ENCODE results near the gene FURIN.
A peak's percentile ranks its signal among the peaks of the same experiment; 100 is the strongest.

The FURIN gene

DNA sequence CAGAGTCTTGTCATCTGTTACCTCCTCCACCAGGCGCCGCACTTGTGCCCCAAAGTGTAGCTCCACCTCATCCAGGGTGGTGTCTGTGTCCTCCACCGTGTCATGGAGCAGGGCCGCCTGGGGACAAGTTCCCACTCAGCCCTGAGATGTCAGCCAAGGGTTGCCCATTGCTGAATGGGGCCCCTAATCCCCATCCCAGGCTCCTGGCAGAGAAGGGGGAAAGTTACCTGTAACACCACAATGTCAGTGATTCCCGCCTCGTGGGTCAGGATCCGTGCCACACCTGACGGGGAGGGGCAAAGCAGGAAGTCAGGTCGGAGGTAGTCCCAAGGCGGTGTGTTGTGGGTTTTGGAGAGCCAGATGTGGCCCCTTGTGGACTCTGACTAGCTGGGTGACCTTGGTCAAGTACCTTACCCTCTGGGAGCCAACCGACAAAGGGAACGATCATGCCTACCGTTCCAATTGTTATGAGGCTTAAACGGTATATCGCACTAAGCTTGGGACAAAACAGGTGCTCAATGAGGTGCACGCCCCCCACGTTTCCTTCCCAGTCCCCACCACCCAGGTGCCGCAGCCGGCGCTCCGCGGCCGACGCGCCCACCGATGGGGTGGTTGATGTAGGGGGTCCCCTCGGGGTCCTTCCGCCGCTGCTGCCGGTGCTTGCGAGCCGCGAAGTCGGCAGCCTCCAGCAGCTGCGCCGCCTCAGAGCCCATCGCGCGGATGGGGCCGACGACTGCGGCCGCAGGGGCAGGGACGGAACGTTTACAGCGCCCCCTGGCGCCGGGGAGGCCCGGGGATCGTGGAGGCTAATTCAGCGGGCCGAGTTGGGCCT lies 63.7 kb downstream of the FURIN start, which contains the start of gene HDDC3 (continued):
- peak; percentile 74 for TF ChIP-seq ZBTB10 (tag by site-specific recombination; IDR thresholded peaks at IDR 0.05)
- peak; percentile 70 for TF ChIP-seq SP3 (tag by site-specific recombination; IDR thresholded peaks at IDR 0.05)
- TF ChIP-seq, protein P1, sequence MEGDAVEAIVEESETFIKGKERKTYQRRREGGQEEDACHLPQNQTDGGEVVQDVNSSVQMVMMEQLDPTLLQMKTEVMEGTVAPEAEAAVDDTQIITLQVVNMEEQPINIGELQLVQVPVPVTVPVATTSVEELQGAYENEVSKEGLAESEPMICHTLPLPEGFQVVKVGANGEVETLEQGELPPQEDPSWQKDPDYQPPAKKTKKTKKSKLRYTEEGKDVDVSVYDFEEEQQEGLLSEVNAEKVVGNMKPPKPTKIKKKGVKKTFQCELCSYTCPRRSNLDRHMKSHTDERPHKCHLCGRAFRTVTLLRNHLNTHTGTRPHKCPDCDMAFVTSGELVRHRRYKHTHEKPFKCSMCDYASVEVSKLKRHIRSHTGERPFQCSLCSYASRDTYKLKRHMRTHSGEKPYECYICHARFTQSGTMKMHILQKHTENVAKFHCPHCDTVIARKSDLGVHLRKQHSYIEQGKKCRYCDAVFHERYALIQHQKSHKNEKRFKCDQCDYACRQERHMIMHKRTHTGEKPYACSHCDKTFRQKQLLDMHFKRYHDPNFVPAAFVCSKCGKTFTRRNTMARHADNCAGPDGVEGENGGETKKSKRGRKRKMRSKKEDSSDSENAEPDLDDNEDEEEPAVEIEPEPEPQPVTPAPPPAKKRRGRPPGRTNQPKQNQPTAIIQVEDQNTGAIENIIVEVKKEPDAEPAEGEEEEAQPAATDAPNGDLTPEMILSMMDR (tag by site-specific recombination; IDR thresholded peaks at IDR 0.05) = peak; percentile 96
- peak; percentile 51; the same call in 1 of the 2 replicates for TF ChIP-seq ZNF76 (tag by site-specific recombination; IDR thresholded peaks at IDR 0.05; ENCODE audit: borderline replicate concordance, low read depth)
- no peak for TF ChIP-seq KLF7 (tag by site-specific recombination; IDR thresholded peaks at IDR 0.05; ENCODE audit: borderline replicate concordance)
- TF ChIP-seq KLF16 (tag by site-specific recombination; IDR thresholded peaks at IDR 0.05) = peak; percentile 73
- 0 out of 2 replicates have a peak, but pooled peaks have one; percentile 27 for TF ChIP-seq ZNF624 (tag by site-specific recombination; IDR thresholded peaks at IDR 0.05)
- TF ChIP-seq ZNF580 (tag by site-specific recombination; IDR thresholded peaks at IDR 0.05) = peak; percentile 52; the same call in 1 of the 2 replicates
- TF ChIP-seq, protein P2, sequence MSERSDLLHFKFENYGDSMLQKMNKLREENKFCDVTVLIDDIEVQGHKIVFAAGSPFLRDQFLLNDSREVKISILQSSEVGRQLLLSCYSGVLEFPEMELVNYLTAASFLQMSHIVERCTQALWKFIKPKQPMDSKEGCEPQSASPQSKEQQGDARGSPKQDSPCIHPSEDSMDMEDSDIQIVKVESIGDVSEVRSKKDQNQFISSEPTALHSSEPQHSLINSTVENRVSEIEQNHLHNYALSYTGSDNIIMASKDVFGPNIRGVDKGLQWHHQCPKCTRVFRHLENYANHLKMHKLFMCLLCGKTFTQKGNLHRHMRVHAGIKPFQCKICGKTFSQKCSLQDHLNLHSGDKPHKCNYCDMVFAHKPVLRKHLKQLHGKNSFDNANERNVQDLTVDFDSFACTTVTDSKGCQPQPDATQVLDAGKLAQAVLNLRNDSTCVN (tag by site-specific recombination; optimal IDR thresholded peaks at IDR 0.05) = peak; percentile 61
- no peak for TF ChIP-seq ZNF292 (tag by site-specific recombination; IDR thresholded peaks at IDR 0.05; ENCODE audit: borderline replicate concordance, low read depth)
- TF ChIP-seq REPIN1 (tag by site-specific recombination; IDR thresholded peaks at IDR 0.05; ENCODE audit: low read depth) = 0 out of 2 replicates have a peak, but pooled peaks have one; percentile 66
- TF ChIP-seq ZNF561 (tag by site-specific recombination; IDR thresholded peaks at IDR 0.05; ENCODE audit: borderline replicate concordance) = peak; percentile 94
- no peak for TF ChIP-seq ZNF785 (tag by site-specific recombination; IDR thresholded peaks at IDR 0.05)
- TF ChIP-seq ZNF10 (tag by site-specific recombination; IDR thresholded peaks at IDR 0.05) = peak; percentile 76
- TF ChIP-seq ZNF677 (tag by site-specific recombination; IDR thresholded peaks at IDR 0.05) = 0 out of 2 replicates have a peak, but pooled peaks have one; percentile 3
- TF ChIP-seq, protein P3, sequence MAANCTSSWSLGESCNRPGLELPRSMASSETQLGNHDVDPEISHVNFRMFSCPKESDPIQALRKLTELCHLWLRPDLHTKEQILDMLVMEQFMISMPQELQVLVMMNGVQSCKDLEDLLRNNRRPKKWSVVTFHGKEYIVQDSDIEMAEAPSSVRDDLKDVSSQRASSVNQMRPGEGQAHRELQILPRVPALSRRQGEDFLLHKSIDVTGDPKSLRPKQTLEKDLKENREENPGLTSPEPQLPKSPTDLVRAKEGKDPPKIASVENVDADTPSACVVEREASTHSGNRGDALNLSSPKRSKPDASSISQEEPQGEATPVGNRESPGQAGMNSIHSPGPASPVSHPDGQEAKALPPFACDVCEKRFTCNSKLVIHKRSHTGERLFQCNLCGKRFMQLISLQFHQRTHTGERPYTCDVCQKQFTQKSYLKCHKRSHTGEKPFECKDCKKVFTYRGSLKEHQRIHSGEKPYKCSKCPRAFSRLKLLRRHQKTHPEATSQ (tag by site-specific recombination; IDR thresholded peaks at IDR 0.05) = peak; percentile 61; the same call in 1 of the 2 replicates
- TF ChIP-seq ZBTB20 (tag by site-specific recombination; IDR thresholded peaks at IDR 0.05) = peak; percentile 89
- TF ChIP-seq ZBTB48 (tag by site-specific recombination; IDR thresholded peaks at IDR 0.05) = peak; percentile 81
- peak; percentile 77 for TF ChIP-seq ZBTB11 (tag by site-specific recombination; conservative IDR thresholded peaks at IDR 0.05; ENCODE audit: low read depth)
- TF ChIP-seq, protein P4, sequence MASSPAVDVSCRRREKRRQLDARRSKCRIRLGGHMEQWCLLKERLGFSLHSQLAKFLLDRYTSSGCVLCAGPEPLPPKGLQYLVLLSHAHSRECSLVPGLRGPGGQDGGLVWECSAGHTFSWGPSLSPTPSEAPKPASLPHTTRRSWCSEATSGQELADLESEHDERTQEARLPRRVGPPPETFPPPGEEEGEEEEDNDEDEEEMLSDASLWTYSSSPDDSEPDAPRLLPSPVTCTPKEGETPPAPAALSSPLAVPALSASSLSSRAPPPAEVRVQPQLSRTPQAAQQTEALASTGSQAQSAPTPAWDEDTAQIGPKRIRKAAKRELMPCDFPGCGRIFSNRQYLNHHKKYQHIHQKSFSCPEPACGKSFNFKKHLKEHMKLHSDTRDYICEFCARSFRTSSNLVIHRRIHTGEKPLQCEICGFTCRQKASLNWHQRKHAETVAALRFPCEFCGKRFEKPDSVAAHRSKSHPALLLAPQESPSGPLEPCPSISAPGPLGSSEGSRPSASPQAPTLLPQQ (tag by site-specific recombination; IDR thresholded peaks at IDR 0.05) = peak; percentile 64
- peak; percentile 100 for TF ChIP-seq ZNF600 (tag by site-specific recombination; IDR thresholded peaks at IDR 0.05)
- TF ChIP-seq IKZF3 (tag by site-specific recombination; IDR thresholded peaks at IDR 0.05) = no peak
- TF ChIP-seq ZSCAN30 (tag by site-specific recombination; IDR thresholded peaks at IDR 0.05) = peak; percentile 97
- TF ChIP-seq INSM2 (tag by site-specific recombination; IDR thresholded peaks at IDR 0.05) = peak; percentile 60

All from HEK293 (cell line).